GM08714 (cell line): ENCODE measurements around the gene SLC41A1.

ENCODE experiments used
- H3K4me3 ChIP-seq: fragments of 200-500 bp; sonication (Bioruptor generic); 2 replicates; pipeline ENCODE4 v1.5.1; 2014; ENCODE audit warnings: mild to moderate bottlenecking, low read length, inconsistent platforms
- ZNF274 ChIP-seq: IDR thresholded peaks from 2 replicates; pipeline ENCODE4 v1.6.1; 2012; ENCODE audit warnings: mild to moderate bottlenecking, low read depth, low read length

Gene SLC41A1

DNA sequence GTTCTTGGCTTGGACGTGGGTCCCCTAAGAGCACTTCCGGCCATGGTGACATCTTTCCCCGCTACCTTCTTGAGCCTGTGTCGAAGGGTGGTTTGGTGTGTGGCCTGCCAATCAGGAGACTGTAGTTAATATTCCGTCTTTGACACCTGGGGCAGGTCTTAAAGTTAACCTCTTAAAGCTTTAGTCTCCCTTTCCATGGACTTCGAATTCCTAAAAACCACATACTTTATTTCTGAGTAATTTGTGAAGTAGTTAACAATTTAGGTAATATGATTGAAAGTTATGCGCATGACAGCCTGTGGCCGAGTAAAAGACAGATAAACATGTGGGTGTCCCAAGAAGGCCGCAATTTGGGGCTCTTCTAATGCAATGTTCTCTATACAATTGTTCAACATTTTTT, 27.6 kb downstream of the SLC41A1 start:
- no peak for TF ChIP-seq ZNF274
- no peak overlapping the region for H3K4me3 ChIP-seq

DNA sequence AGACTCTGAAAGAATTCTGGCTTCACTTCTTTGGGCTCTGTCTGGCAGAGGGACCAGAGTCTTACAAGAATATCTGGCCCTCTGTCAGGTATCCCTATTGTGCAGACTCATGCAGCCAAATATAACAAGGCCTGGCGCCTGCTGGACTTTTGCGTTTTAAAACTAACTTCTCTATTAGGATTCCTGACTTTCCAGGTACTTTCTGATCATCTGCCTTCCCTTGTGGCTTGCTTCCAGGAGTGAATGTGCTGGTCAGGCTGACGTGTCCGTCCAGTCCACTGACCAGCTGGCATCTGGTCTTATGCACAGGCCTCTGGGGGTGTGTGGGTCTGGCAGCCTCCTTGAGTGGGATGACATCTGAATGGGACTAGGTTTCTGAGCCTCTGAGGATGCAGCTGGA, 29.1 kb downstream of the SLC41A1 start:
- no peak for TF ChIP-seq ZNF274
- no peak overlapping the region for H3K4me3 ChIP-seq

DNA sequence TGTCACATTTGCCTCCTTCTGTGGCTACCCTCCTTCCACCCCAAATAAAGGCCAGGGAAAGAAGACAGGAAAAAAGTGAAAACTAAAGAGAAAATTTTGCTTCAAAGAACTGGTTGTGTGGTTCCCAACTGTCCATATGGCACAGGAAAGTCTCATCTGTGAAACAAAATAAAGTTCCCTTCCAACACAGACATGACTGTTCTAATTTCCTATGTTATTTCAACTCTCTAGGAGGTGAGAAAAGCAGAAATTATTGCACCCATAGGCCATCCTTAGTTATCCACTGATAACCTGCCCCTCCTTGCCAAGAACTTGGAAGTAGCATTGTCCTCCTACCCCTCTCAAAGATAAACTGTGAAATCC, 29.6 kb downstream of the SLC41A1 start:
- TF ChIP-seq ZNF274, result no peak
- no peak overlapping the region for H3K4me3 ChIP-seq

DNA sequence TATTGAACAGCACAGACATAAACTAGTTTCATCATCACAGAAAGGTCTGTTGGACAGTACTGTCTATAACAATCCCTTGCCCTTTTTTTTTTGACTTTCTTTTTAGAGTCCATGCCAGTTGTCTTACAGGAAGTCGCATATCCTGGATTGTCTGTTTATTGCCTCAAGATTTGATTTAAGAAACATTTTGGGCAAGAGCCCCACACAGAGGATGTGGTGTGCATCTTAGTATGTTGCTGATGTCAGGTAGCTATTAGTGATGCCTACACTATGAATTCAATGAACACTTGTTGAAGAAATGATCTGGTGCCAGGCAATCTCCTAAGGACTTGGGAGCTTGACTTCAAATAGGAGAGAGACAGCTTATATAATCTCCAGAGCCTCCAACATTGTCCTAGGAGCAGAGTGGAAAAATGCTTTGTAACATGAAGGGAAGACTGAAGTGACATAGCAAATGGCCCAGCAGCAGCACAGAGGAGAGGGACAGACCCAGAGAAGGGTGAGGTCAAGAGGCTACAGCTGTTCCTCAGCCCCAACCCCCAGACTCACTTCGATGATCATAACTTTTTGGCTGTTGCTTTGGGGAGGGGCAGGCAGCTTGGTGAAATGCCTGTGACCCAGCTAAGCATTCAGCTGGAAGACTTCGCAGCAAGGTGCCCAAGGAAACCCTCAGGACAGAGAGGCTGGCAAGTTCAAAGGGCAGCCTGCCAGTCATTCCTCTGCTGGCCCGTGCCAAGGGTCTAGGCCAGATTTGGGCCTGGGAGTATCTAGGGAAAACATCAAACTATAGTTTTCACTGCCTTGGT, 30.2 kb downstream of the SLC41A1 start:
- no peak for TF ChIP-seq ZNF274
- H3K4me3 ChIP-seq, result no peak overlapping the region

DNA sequence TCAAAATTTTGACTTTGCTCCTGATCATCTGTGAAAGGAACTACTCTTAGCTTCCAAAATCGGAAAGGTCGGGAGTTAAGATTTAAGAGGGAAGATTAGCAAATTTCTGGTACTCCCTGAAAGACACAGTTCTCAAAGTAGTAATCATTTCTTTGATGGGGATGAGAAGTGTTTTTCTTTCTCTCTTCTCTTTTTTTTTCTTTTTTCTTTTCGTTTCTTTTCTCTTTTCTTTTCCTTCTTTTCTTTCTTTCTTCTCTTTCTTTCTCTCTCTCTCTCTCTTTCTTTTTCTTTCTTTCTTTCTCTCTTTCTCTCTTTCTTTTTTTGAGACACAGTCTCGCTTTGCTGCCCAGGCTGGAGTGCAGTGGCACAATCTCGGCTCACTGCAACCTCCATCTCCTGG, 32.7 kb downstream of the SLC41A1 start:
- TF ChIP-seq ZNF274, result no peak
- no peak overlapping the region for H3K4me3 ChIP-seq

DNA sequence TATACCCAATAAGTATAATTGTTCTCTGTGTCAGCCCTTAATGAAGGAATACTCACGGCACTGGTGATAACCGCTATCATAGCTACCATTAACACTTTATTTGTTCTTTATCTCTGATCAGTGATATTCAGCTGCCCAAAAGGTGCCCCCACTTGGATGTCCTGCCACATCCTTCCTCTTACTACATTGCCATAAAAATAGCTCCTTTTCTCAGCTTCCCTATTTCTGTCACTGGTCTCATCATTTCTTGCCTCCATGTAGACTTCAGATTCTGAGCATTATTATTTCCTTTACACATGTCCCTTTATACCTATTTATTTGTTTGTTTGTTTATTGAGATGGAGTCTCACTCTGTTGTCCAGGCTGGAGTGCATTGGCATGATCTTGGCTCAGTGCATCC, 35.0 kb downstream of the SLC41A1 start:
- no peak for TF ChIP-seq ZNF274
- no peak overlapping the region for H3K4me3 ChIP-seq

DNA sequence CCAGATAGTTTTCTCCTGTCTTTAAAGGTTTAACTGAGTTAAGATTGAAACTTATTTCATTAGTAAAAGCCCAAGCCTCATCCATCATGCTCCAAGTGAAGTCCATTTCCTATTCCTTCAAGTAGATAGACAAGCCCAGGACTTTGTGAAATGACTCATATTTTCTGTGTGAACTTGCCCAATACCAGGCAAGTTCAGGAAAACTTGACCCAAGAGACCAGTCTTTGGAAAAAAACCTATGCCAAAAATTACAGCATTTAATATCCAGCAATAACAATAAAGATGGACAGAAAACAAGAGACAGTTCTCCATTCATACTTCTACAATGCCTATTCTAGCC, 37.3 kb downstream of the SLC41A1 start:
- no peak for TF ChIP-seq ZNF274
- no peak overlapping the region for H3K4me3 ChIP-seq

DNA sequence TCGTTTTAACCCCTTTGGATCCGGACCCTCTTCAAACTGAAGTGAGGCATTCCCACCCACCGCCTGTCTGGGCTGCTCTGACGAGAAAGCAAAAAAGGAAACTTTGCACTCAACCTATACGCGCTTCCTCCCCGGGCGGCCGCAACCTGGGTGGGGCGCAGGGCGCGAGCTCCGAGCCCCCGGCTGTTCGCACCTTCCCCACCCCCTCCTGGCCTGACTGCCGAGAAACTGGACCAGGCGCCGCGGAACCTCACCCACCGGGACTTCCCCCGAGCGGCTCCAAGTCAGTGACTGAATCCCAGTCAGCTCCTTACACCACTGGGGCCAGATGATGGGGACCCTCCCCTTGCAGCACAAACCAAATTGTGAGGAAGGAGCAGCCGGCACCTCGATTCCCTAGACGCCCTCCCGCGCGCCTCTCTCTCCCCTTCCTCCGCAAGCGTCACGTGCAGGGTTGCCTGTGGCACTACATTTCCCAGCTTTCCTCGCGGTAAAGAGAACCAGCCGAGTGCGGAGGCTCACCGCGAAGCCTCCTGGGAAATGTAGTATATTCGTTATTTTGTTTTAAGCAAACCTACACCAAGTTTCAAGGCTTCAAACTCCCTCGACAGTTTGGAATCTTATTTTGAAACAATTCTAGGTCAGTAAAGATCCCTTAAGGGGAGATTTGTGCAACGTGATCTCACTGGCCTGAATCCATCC, 37.8 kb downstream of the SLC41A1 start, which contains the start of gene RAB29:
Gene RAB29 (minus strand): TSS at position 468 of the 702 bp plus-strand sequence. CDS start 526 bp downstream, outside the sequence.
- H3K4me3 ChIP-seq, result peak within 1 kb of the TSS; percentile 60
- no peak for TF ChIP-seq ZNF274

DNA sequence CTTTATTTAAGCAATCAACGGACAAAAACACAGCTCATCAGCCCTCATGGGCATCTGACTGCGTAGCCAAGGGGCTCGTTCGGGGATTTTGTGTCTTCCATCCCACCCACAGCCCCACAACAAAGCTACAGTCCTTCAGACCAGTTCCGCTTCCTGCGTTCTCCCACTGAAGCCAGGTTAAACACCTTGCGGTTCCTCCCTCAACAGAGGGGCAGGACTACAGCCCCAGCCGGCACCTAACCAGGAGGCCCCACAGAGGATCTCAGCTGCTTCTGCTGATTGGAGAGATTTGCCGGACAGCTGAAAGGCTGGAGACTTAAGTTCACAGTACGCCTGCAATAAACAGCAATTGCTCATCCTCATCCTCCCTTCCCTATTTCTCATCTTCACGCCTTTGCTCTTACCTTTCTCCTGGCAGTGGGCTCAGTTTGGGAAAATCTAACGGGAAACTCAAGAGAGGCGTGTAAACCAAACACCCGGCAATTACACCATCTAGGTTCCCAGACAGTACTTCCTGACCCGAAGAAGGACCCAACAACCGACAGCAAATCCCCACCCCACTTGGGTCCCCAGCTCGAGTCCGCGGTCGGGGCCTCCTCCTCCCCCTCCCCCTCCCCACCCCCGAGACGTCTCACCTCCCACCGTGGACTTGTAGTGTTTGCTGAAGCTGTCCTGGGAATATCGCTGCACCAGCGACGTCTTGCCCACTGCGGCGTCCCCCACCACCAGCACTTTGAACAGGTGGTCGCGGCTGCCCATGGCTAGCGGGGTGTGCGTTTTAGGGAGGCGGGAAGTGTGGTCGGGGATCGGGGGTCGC, 38.6 kb downstream of the SLC41A1 start:
- no peak for TF ChIP-seq ZNF274
- peak overlapping the region; percentile 60 for H3K4me3 ChIP-seq

DNA sequence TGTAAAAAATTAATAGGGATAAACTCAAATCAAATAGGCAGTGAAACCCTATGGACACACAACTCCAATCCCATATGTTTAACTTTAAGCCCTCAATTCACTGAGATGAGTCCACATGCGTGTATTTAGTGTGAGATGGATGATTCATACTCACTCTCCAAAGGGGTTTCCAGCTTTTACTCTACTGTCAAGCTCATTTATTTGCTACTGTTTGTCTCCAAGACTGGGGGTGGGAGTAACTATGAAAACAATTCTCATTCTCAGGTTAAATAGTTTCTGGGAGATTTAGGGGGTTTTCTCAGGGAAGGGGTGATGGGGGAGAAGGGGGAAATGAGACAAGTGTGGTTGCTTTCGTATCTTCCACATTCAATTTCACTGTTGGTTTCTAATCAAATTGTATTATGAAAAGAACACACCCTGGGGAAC, 40.4 kb downstream of the SLC41A1 start:
- H3K4me3 ChIP-seq, result no peak overlapping the region
- no peak for TF ChIP-seq ZNF274

DNA sequence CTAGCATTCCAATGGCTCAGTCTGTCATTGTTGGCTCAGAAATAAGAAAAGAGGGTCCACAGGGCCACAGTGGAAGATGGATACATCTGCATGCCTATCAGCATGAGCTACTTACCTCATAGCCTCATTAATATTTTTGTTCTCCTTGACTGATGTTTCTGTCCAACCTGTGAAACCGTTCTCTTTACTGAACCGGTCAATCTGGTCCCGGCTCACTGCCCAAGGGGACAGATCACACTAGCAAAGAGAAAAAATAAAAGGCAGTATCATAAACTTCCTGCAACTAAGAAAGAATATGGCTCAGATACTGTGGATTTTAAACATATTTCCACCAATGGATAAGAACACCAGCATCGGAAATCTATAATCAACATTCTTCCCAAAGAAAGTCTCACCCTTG, 42.4 kb downstream of the SLC41A1 start:
- TF ChIP-seq ZNF274, result no peak
- H3K4me3 ChIP-seq, result no peak overlapping the region

DNA sequence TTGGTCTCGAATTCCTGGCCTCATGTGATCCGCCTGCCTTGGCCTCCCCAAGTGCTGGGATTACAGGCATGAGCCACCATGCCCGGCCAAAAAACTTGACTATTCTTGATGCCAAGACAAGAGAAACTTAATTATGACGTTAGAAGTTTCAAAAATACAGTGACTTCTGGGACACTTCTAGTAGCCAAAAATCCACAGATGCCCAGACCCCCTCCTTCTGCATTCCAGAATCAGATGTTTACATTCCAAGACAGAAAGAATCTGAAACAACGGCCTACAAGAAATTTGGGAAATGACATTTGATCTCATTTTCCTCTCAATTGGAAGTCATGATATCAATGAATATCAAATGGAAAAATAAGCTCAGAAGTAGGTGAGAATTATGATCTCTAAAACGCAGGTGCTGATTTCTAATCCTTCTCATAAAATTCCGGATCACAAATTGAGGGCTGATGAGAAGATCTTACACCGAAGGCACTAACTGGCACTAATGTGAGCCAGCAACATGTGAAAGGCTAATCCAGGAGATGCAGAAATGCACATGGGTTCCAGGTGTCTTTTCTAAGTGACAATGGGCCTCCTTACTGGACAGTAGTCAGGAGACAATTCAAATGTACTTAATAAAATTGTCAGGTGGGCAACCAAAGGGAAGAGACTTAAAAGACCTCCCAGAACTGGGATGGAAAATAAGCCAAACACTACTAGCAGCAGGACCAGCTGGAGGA, 43.2 kb downstream of the SLC41A1 start:
- TF ChIP-seq ZNF274, result no peak

DNA sequence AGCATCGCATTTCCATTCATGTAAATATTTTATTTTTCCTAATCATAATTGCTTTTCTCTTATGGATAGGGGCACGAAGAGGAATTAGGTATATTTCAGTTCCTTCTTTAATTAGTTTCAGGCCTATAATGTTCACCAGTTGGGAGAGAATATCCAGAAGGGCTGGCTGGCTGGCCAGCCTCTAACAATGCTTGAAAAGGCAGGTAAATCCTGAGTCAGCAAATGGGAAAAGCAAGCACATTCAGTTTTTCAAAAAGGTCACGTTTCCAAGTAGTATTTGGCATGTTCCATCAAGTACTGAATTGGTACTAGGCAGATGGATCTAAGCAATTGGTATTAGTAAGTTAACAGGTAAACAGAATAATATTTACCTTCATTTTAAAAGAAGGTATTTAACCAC, 45.8 kb downstream of the SLC41A1 start:
- no peak overlapping the region for H3K4me3 ChIP-seq
- TF ChIP-seq ZNF274, result no peak

More for the DNA sequence above, 43.2 kb downstream of the SLC41A1 start:
- H3K4me3 ChIP-seq, result no peak overlapping the region

DNA sequence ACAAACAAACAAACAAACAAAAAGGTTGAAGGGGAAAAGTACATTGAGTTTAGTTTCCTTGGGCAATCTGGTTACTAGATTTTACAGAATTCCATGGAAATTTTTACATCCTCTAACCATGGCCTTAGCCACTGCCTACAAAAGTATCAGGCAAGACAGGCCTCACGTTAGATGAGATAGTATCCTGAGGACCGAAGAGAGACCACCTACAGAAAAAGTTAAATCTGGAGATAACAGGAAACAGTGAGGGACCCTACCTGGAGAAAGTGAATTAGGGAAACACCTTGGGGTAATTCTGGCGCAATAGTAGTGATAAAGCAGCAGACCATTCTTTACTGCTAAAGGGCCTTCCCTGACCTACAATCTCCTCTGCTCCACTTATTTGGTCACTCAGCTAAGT, 46.4 kb downstream of the SLC41A1 start:
- no peak for TF ChIP-seq ZNF274
- no peak overlapping the region for H3K4me3 ChIP-seq
